Caco-2 (cell line): Measurements from ENCODE around the gene CNTN5. TPM values are rescaled to one million over a fixed set of nuclear protein-coding genes. Genes with fewer than 3 reads are reported as not detected.
"Not testable (repeated sequence)": the region's sequence is repeated elsewhere in the genome, so short reads cannot be mapped to it uniquely, and the experiment has no call there.

Experiments
- BruUV-seq: library from RNA; stranded (reverse); fragments of 400-500 nt; replicated peaks from 2 replicates; lab custom pipeline; 2021; lab: Mats Ljungman, UMichigan
- CTCF ChIA-PET: fragments of 300-600 bp; sonication (Branson Sonifier 250); formaldehyde crosslinking; loops from one replicate; lab custom pipeline; 2022; ENCODE audit warnings: antibody characterized with exemption; lab: Charles Lee
- POLR2A ChIA-PET: fragments of 300-600 bp; sonication (Branson Sonifier 250); formaldehyde crosslinking; loops from one replicate; lab custom pipeline; 2022; ENCODE audit warnings: antibody characterized with exemption; lab: Charles Lee
- DNase-seq, 2 experiments: peaks; one replicate each; pipeline versions ENCODE4 v3.0.0 to v3.0.0-alpha.2; 2020 to 2022
- H3K27me3 ChIP-seq: replicated peaks from 2 replicates; pipeline ENCODE4 v1.6.0; 2011; ENCODE audit warnings: low read length; ENCODE audit not compliant: control insufficient read depth, insufficient read depth
- H3K36me3 ChIP-seq: 2 replicates; pipeline ENCODE4 v1.5.1; 2011; ENCODE audit warnings: low read length; ENCODE audit not compliant: control insufficient read depth, insufficient read depth
- H3K4me1 ChIP-seq: fragments of 250-450 bp; sonication (Bioruptor Pico); 2 replicates; pipeline ENCODE4 v1.5.1; 2020; ENCODE audit warnings: mild to moderate bottlenecking
- H3K4me3 ChIP-seq: 2 replicates; pipeline ENCODE4 v1.5.1; 2011; ENCODE audit warnings: low read depth, mild to moderate bottlenecking, control low read depth, low read length
- H3K9me3 ChIP-seq: fragments of 250-450 bp; sonication (Bioruptor Pico); 2 replicates; pipeline ENCODE4 v1.5.1; 2020; ENCODE audit warnings: mild to moderate bottlenecking, moderate library complexity
- H3K27ac Mint-ChIP-seq: one replicate; pipeline ENCODE4 v1.8.0; 2022; ENCODE audit warnings: mixed read lengths; ENCODE audit not compliant: unreplicated experiment
- H3K27me3 Mint-ChIP-seq: one replicate; pipeline ENCODE4 v1.8.0; 2022; ENCODE audit warnings: mixed read lengths; ENCODE audit not compliant: insufficient read depth, unreplicated experiment
- H3K36me3 Mint-ChIP-seq: one replicate; pipeline ENCODE4 v1.8.0; 2022; ENCODE audit warnings: mild to moderate bottlenecking, mixed read lengths; ENCODE audit not compliant: insufficient read depth, unreplicated experiment
- H3K4me1 Mint-ChIP-seq: one replicate; pipeline ENCODE4 v1.8.0; 2022; ENCODE audit warnings: low read depth, mixed read lengths; ENCODE audit not compliant: unreplicated experiment
- H3K4me3 Mint-ChIP-seq: one replicate; pipeline ENCODE4 v1.8.0; 2022; ENCODE audit warnings: mild to moderate bottlenecking, moderate library complexity, mixed read lengths; ENCODE audit not compliant: unreplicated experiment
- H3K9me3 Mint-ChIP-seq: one replicate; pipeline ENCODE4 v1.8.0; 2022; ENCODE audit warnings: mixed read lengths; ENCODE audit not compliant: unreplicated experiment
- intact Hi-C: fragments of 100-400 bp; cut with micrococcal nuclease; formaldehyde crosslinking; loops from one replicate; pipeline ENCODE4 v1.10.0; 2022; ENCODE audit not compliant: unreplicated experiment
- total RNA-seq: library from RNA; stranded (reverse); gene quantifications from 2 replicates; pipeline ENCODE4 v1.2.3, GENCODE V29; 2022
- TF ChIP-seq, protein P1 (sequence below), 2 experiments: fragments of 200-600 bp in 1 of 2; IDR thresholded peaks; 1 replicate in 1 of 2; 2 replicates in 1 of 2; pipeline versions ENCODE4 v1.5.1 to v1.8.0; 2011 to 2022; ENCODE audit warnings: antibody characterized with exemption in 1 of 2, control low read depth in 1 of 2, inconsistent platforms in 1 of 2, low read depth in 1 of 2, low read length in 1 of 2, mild to moderate bottlenecking in 1 of 2, moderate library complexity in 1 of 2; ENCODE audit not compliant: insufficient read depth in 1 of 2, severe bottlenecking in 1 of 2, unreplicated experiment in 1 of 2

Gene CNTN5
- total RNA-seq, 1 experiment from 2014 or later: 1.00 TPM

DNA sequence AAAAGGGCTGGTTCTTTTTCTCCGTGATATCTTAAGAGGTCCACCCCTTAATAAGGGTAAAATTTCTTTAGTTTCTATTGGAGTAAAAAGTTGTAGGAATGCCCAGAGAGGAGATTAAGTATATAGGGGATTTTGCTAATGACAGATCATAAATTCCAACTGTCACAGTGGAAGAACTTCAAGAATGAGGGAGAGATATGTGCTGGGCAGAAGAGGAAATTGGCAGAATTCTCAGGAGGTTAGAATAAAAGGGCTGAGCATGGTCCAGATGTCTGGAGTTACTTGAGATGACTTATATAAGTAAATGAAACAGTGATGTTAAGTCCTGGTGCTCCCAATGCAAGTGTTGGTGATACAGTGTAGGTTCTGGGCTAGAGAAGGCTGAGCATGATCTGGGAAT is 1248.8 kb downstream of the CNTN5 start:
- TF ChIP-seq, protein P1, sequence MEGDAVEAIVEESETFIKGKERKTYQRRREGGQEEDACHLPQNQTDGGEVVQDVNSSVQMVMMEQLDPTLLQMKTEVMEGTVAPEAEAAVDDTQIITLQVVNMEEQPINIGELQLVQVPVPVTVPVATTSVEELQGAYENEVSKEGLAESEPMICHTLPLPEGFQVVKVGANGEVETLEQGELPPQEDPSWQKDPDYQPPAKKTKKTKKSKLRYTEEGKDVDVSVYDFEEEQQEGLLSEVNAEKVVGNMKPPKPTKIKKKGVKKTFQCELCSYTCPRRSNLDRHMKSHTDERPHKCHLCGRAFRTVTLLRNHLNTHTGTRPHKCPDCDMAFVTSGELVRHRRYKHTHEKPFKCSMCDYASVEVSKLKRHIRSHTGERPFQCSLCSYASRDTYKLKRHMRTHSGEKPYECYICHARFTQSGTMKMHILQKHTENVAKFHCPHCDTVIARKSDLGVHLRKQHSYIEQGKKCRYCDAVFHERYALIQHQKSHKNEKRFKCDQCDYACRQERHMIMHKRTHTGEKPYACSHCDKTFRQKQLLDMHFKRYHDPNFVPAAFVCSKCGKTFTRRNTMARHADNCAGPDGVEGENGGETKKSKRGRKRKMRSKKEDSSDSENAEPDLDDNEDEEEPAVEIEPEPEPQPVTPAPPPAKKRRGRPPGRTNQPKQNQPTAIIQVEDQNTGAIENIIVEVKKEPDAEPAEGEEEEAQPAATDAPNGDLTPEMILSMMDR (IDR thresholded peaks at IDR 0.05; ENCODE audit: insufficient read depth in 1 of 2, low read depth in 1 of 2, low read length in 1 of 2, severe bottlenecking in 1 of 2, unreplicated experiment in 1 of 2): no peak
- Mint-ChIP-seq H3K4me1 (no peaks in the 10 kb centered on the region), H3K4me3 (no peak overlapping the region), H3K36me3 (no peaks in the 10 kb centered on the region), H3K9me3 (peaks cover 24% of the 10 kb centered on the region), H3K27me3 (no peaks in the 10 kb centered on the region), H3K27ac (no peak overlapping the region)
- no peak for DNase-seq
- H3K9me3 ChIP-seq: peaks cover 9% of the 10 kb centered on the region; the same call in 1 of the 2 replicates
- CTCF ChIA-PET: no interaction called here
- no peaks in the 10 kb centered on the region for H3K27me3 ChIP-seq
- BruUV-seq: no TSS peak
- H3K36me3 ChIP-seq: no peaks in the 10 kb centered on the region
- no peaks in the 10 kb centered on the region for H3K4me1 ChIP-seq
- H3K4me3 ChIP-seq: no peak overlapping the region
- POLR2A ChIA-PET: no interaction called here
- intact Hi-C loops: no loop called here

DNA sequence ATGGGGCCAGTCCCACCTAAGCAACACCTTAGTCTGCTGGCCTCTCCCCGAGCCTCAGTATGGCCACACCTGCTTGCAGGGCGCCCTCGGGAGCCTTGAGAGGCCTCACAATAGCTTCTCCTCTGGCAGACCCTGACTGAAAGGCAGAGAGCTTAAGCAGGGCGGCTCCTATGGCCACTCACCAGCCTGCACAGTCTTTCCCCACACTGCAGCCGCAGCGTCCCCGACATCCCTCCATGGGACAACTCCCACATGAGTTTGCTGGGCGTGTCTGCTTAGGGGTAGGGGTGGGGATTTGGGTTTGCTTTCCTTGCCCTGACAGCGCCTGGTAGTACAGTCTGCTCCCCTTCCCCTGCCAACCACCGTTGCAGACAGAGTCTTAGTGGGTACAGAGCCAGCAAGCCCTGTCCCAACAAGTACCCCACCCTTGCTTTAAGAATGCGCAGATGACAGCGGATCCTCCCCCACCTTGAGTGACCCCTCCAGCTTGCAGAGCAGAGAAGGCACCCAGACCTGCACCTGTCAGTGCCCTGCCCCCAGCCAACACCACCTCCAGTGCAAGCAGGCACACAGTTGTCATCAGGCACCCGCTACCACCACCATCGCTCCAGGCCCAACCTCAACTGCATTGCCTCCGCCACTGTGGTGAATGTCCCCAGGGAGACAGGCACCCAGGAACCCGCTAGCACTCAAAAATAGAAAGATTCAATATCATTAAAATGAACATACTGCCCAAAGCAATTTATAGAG is 1252.5 kb downstream of the CNTN5 start:
- H3K36me3 Mint-ChIP-seq: no peaks in the 10 kb centered on the region
- H3K9me3 Mint-ChIP-seq: peaks cover 7% of the 10 kb centered on the region
- Histone ChIP-seq H3K4me3 (no peak overlapping the region), H3K27me3 (no peaks in the 10 kb centered on the region), H3K4me1 (no peaks in the 10 kb centered on the region), H3K36me3 (no peaks in the 10 kb centered on the region), H3K9me3 (peaks cover 8% of the 10 kb centered on the region)
- TF ChIP-seq, protein P1 (IDR thresholded peaks at IDR 0.05; ENCODE audit: insufficient read depth in 1 of 2, low read depth in 1 of 2, low read length in 1 of 2, severe bottlenecking in 1 of 2, unreplicated experiment in 1 of 2): no peak
- no peaks in the 10 kb centered on the region for H3K27me3 Mint-ChIP-seq
- POLR2A ChIA-PET: no interaction called here
- no peak overlapping the region for H3K27ac Mint-ChIP-seq
- DNase-seq: no peak
- no peaks in the 10 kb centered on the region for H3K4me1 Mint-ChIP-seq
- CTCF ChIA-PET: no interaction called here
- intact Hi-C loops: no loop called here
- no peak overlapping the region for H3K4me3 Mint-ChIP-seq
- BruUV-seq: no TSS peak

DNA sequence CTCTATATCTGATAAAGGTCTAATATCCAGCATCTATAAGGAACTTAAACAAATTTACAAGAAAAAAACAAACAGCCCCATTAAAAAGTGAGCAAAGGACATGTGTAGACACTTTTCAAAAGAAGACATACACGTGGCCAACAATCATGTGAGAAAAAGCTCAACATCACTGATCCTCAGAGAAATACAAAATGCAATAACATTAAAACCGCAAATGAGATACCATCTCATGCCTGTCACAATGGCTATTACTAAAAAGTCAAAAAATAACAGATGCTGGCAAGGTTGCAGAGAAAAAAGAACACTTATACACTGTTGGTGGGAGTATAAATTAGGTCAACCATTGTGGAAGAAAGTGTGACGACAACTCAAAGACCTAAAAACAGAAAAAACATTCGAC is 1253.7 kb downstream of the CNTN5 start:
- H3K36me3 ChIP-seq, H3K9me3 ChIP-seq, H3K27me3 Mint-ChIP-seq, H3K36me3 Mint-ChIP-seq, H3K27ac Mint-ChIP-seq, H3K4me1 ChIP-seq, DNase-seq, BruUV-seq, intact Hi-C loops, H3K4me3 Mint-ChIP-seq, H3K9me3 Mint-ChIP-seq, H3K4me1 Mint-ChIP-seq, H3K4me3 ChIP-seq, POLR2A ChIA-PET, CTCF ChIA-PET, H3K27me3 ChIP-seq: not testable (repeated sequence)
